ENCODE results near the gene WNT2.

GRCh38 chr7:117238472-117238871, 84.4 kb downstream of the WNT2 start:
- no peak for TF ChIP-seq CTCF (IDR thresholded peaks at IDR 0.05)
- TF ChIP-seq POLR2A (IDR thresholded peaks at IDR 0.05): no peak

All from body of pancreas (tissue), 4 donors.